HG03064 (cell line): ENCODE measurements around the gene EIF2A.
A peak's percentile ranks its signal among the peaks of the same experiment; 100 is the strongest.
"Not testable (repeated sequence)": the region's sequence is repeated elsewhere in the genome, so short reads cannot be mapped to it uniquely, and the experiment has no call there.

Experiments used
- ATAC-seq: cut with Tn5 transposase; IDR thresholded peaks from one replicate; pipeline ENCODE4 v1.9.1; 2021; ENCODE audit warnings: low read depth; ENCODE audit not compliant: unreplicated experiment

Gene EIF2A

GRCh38 chr3:150546226-150547044 lies at the start of gene EIF2A, which contains the start of gene SERP1:
TSS of gene EIF2A (plus strand) at chr3:150546787. CDS start at chr3:150546803, 16 bp downstream.
TSS of gene SERP1 (minus strand) at chr3:150546496. CDS start at chr3:150546135, 361 bp downstream.
- peak; percentile 91 for ATAC-seq

- ATAC-seq, result no peak
These were observed 48.6 kb upstream of the EIF2A start for GRCh38 chr3:150497956-150498355.

GRCh38 chr3:150500960-150501359 lies 45.6 kb upstream of the EIF2A start:
- not testable (repeated sequence) for ATAC-seq

- no peak for ATAC-seq
These were observed 43.0 kb upstream of the EIF2A start for GRCh38 chr3:150503402-150504099.

GRCh38 chr3:150504483-150504882 lies 42.1 kb upstream of the EIF2A start:
- ATAC-seq, result no peak

- no peak for ATAC-seq
These were observed 38.2 kb upstream of the EIF2A start for GRCh38 chr3:150508401-150508800.

- ATAC-seq, result no peak
These were observed 36.8 kb upstream of the EIF2A start for GRCh38 chr3:150509780-150510179.

GRCh38 chr3:150511122-150511821 lies 35.3 kb upstream of the EIF2A start:
- ATAC-seq, result no peak

- ATAC-seq, result no peak
These were observed 31.4 kb upstream of the EIF2A start for GRCh38 chr3:150515210-150515609.

GRCh38 chr3:150519026-150519425 lies 27.6 kb upstream of the EIF2A start:
- no peak for ATAC-seq

- ATAC-seq, result no peak
These were observed 26.2 kb upstream of the EIF2A start for GRCh38 chr3:150520408-150520807.

- no peak for ATAC-seq
These were observed 25.1 kb upstream of the EIF2A start for GRCh38 chr3:150521463-150521862.

GRCh38 chr3:150523538-150523937 lies 23.0 kb upstream of the EIF2A start:
- ATAC-seq, result no peak

GRCh38 chr3:150527464-150528255 lies 18.9 kb upstream of the EIF2A start:
- ATAC-seq, result no peak

- ATAC-seq, result no peak
These were observed 18.2 kb upstream of the EIF2A start for GRCh38 chr3:150528354-150528797.

GRCh38 chr3:150531775-150532174 lies 14.8 kb upstream of the EIF2A start:
- no peak for ATAC-seq

- no peak for ATAC-seq
These were observed 11.4 kb upstream of the EIF2A start for GRCh38 chr3:150535204-150535603.

- ATAC-seq, result no peak
These were observed 8.0 kb upstream of the EIF2A start for GRCh38 chr3:150538324-150539208.

GRCh38 chr3:150540297-150540696 lies 6.3 kb upstream of the EIF2A start:
- ATAC-seq, result no peak
